ENCODE data around the gene BAIAP2L1. TPM values are rescaled to one million over a fixed set of nuclear protein-coding genes. Genes with fewer than 3 reads are reported as not detected.
A peak's percentile ranks its signal among the peaks of the same experiment; 100 is the strongest.

BAIAP2L1 gene
- total RNA-seq, 1 experiment from 2014 or later: 120 TPM

GRCh38 chr7:98339043-98339442, 61.8 kb downstream of the BAIAP2L1 start:
- H3K27ac ChIP-seq (ENCODE audit: low read length): no peak overlapping the region
- DNase-seq (ENCODE audit: low read depth, low spot score) (no peak), ATAC-seq (no peak)
- intact Hi-C loops (cut with micrococcal nuclease; ENCODE audit: unreplicated experiment) (no loop called here), in situ Hi-C loops (cut with HindIII; ENCODE audit: low pct_unique_long_range_greater_than_20kb, low sequenced_read_pairs) (no loop called here)
- H3K4me1 ChIP-seq (ENCODE audit: control insufficient read depth, insufficient read depth, low read length): peaks cover 20% of the 10 kb centered on the region
- ChIA-PET POLR2A (no interaction called here), CTCF (no interaction called here)
- TSS peak; percentile 41 for BruUV-seq (replicated peaks)
- no peaks in the 10 kb centered on the region for H3K36me3 ChIP-seq (ENCODE audit: control insufficient read depth, insufficient read depth, low read length)
- no peaks in the 10 kb centered on the region for H3K9me3 ChIP-seq (ENCODE audit: control insufficient read depth, insufficient read depth, low read depth, low read length)
- H3K4me3 ChIP-seq (ENCODE audit: low read depth in 2 of 2, low read length in 2 of 2): no peak overlapping the region
- TF ChIP-seq POLR2AphosphoS5 (IDR thresholded peaks at IDR 0.05; ENCODE audit: low read depth, low read length) (no peak), SIN3A (IDR thresholded peaks at IDR 0.05; ENCODE audit: borderline replicate concordance, insufficient read depth, low read depth, low read length) (no peak), CTCF (IDR thresholded peaks at IDR 0.05) (no peak), TCF7L2 (IDR thresholded peaks at IDR 0.05; ENCODE audit: low read depth, low read length) (no peak)
- TF ChIP-seq, protein P1, sequence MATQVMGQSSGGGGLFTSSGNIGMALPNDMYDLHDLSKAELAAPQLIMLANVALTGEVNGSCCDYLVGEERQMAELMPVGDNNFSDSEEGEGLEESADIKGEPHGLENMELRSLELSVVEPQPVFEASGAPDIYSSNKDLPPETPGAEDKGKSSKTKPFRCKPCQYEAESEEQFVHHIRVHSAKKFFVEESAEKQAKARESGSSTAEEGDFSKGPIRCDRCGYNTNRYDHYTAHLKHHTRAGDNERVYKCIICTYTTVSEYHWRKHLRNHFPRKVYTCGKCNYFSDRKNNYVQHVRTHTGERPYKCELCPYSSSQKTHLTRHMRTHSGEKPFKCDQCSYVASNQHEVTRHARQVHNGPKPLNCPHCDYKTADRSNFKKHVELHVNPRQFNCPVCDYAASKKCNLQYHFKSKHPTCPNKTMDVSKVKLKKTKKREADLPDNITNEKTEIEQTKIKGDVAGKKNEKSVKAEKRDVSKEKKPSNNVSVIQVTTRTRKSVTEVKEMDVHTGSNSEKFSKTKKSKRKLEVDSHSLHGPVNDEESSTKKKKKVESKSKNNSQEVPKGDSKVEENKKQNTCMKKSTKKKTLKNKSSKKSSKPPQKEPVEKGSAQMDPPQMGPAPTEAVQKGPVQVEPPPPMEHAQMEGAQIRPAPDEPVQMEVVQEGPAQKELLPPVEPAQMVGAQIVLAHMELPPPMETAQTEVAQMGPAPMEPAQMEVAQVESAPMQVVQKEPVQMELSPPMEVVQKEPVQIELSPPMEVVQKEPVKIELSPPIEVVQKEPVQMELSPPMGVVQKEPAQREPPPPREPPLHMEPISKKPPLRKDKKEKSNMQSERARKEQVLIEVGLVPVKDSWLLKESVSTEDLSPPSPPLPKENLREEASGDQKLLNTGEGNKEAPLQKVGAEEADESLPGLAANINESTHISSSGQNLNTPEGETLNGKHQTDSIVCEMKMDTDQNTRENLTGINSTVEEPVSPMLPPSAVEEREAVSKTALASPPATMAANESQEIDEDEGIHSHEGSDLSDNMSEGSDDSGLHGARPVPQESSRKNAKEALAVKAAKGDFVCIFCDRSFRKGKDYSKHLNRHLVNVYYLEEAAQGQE (IDR thresholded peaks at IDR 0.05; ENCODE audit: insufficient read depth in 1 of 2, low read depth in 2 of 2, low read length in 1 of 2): no peak
- no peaks in the 10 kb centered on the region for H3K27me3 ChIP-seq (ENCODE audit: control insufficient read depth, insufficient read depth, low read length)

DNA sequence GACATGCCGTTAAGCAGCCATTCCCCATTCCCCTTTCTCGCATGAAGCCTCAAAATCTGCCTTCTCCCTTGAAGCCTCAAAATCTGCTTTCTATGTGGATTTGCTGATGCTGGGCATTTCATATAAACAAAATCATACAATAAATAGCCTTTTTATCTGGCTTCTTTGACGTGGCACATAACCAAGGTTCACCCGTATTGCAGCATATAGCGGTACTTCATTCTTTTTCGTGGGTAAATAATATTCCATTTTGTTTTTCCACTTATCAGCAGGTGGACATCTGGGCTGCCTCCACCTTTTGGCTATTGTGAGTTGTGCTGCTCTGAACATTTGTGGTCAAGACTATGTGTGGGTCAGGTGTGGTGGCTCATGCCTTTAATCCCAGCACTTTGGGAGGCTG, 62.4 kb downstream of the BAIAP2L1 start:
- Histone ChIP-seq H3K27ac (ENCODE audit: low read length) (no peak overlapping the region), H3K27me3 (ENCODE audit: control insufficient read depth, insufficient read depth, low read length) (no peaks in the 10 kb centered on the region), H3K36me3 (ENCODE audit: control insufficient read depth, insufficient read depth, low read length) (no peaks in the 10 kb centered on the region), H3K4me3 (ENCODE audit: low read depth in 2 of 2, low read length in 2 of 2) (no peak overlapping the region), H3K9me3 (ENCODE audit: control insufficient read depth, insufficient read depth, low read depth, low read length) (no peaks in the 10 kb centered on the region), H3K4me1 (ENCODE audit: control insufficient read depth, insufficient read depth, low read length) (peaks cover 14% of the 10 kb centered on the region)
- DNase-seq (ENCODE audit: low read depth, low spot score): no peak
- intact Hi-C loops (cut with micrococcal nuclease; ENCODE audit: unreplicated experiment): no loop called here
- POLR2A ChIA-PET: no interaction called here
- TF ChIP-seq, protein P1 (IDR thresholded peaks at IDR 0.05; ENCODE audit: insufficient read depth in 1 of 2, low read depth in 2 of 2, low read length in 1 of 2): no peak
- no peak for TF ChIP-seq SIN3A (IDR thresholded peaks at IDR 0.05; ENCODE audit: borderline replicate concordance, insufficient read depth, low read depth, low read length)
- TF ChIP-seq CTCF (IDR thresholded peaks at IDR 0.05): no peak
- no peak for TF ChIP-seq POLR2AphosphoS5 (IDR thresholded peaks at IDR 0.05; ENCODE audit: low read depth, low read length)
- TF ChIP-seq TCF7L2 (IDR thresholded peaks at IDR 0.05; ENCODE audit: low read depth, low read length): no peak
- no peak for ATAC-seq
- in situ Hi-C loops (cut with HindIII; ENCODE audit: low pct_unique_long_range_greater_than_20kb, low sequenced_read_pairs): no loop called here
- CTCF ChIA-PET: no interaction called here
- no TSS peak for BruUV-seq (replicated peaks)

Data from Panc1 (cell line).